GM11168 (cell line): Measurements from ENCODE around the gene C1orf141.

Experiments used
- in situ Hi-C: fragments of 300-500 bp; cut with MboI; formaldehyde crosslinking; loops from one replicate; pipeline ENCODE4 v1.12.0; 2022; ENCODE audit warnings: low sequenced_read_pairs; ENCODE audit not compliant: unreplicated experiment

The C1orf141 gene

GRCh38 chr1:67144696-67145095 is 9.9 kb upstream of the C1orf141 start:
- in situ Hi-C loops, result loop anchor here (10.0 to 25.0 kb wide), 2 partner anchors 140 to 382 kb away; partner anchors contain the start of gene DYNLT5

GRCh38 chr1:67143966-67144365 is 9.2 kb upstream of the C1orf141 start:
- in situ Hi-C loops, result loop anchor here (10.0 to 25.0 kb wide), 2 partner anchors 139 to 382 kb away; partner anchors contain the start of gene DYNLT5

GRCh38 chr1:67142931-67143330 is 8.2 kb upstream of the C1orf141 start:
- in situ Hi-C loops, result loop anchor here (10.0 to 25.0 kb wide), 2 partner anchors 138 to 381 kb away; partner anchors contain the start of gene DYNLT5

GRCh38 chr1:67141832-67142231 is 7.1 kb upstream of the C1orf141 start:
- in situ Hi-C loops, result loop anchor here (10.0 to 25.0 kb wide), 2 partner anchors 137 to 380 kb away; partner anchors contain the start of gene DYNLT5

GRCh38 chr1:67140460-67140859 is 5.7 kb upstream of the C1orf141 start:
- in situ Hi-C loops, result loop anchor here (10.0 to 25.0 kb wide), 2 partner anchors 136 to 378 kb away; partner anchors contain the start of gene DYNLT5

GRCh38 chr1:67138813-67139499 is 4.2 kb upstream of the C1orf141 start:
- in situ Hi-C loops, result loop anchor here (25.0 kb wide), 1 partner anchor 377 kb away; the partner anchor contains the start of gene DYNLT5

GRCh38 chr1:67137307-67137753 is 2.6 kb upstream of the C1orf141 start:
- in situ Hi-C loops, result loop anchor here (25.0 kb wide), 1 partner anchor 375 kb away; the partner anchor contains the start of gene DYNLT5

GRCh38 chr1:67135354-67135753 is 584 bp upstream of the C1orf141 start:
- in situ Hi-C loops, result loop anchor here (25.0 kb wide), 1 partner anchor 373 kb away; the partner anchor contains the start of gene DYNLT5

GRCh38 chr1:67133177-67133576 is 1.6 kb downstream of the C1orf141 start:
- in situ Hi-C loops, result loop anchor here (25.0 kb wide), 1 partner anchor 371 kb away; the partner anchor contains the start of gene DYNLT5

GRCh38 chr1:67130673-67131072 is 4.1 kb downstream of the C1orf141 start:
- in situ Hi-C loops, result loop anchor here (25.0 kb wide), 1 partner anchor 368 kb away; the partner anchor contains the start of gene DYNLT5

GRCh38 chr1:67126974-67127373 is 7.8 kb downstream of the C1orf141 start:
- in situ Hi-C loops, result loop anchor here (25.0 kb wide), 1 partner anchor 365 kb away; the partner anchor contains the start of gene DYNLT5

- in situ Hi-C loops, result loop anchor here (25.0 kb wide), 1 partner anchor 364 kb away; the partner anchor contains the start of gene DYNLT5
Observed at GRCh38 chr1:67126111-67126746, 8.5 kb downstream of the C1orf141 start.

- in situ Hi-C loops, result no loop called here
Observed at GRCh38 chr1:67124455-67124854, 10.3 kb downstream of the C1orf141 start.

GRCh38 chr1:67120855-67121619 is 13.7 kb downstream of the C1orf141 start:
- in situ Hi-C loops, result no loop called here

- in situ Hi-C loops, result no loop called here
Observed at GRCh38 chr1:67118646-67119045, 16.1 kb downstream of the C1orf141 start.

- in situ Hi-C loops, result no loop called here
Observed at GRCh38 chr1:67118191-67118590, 16.6 kb downstream of the C1orf141 start.

- in situ Hi-C loops, result no loop called here
Observed at GRCh38 chr1:67114162-67114561, 20.6 kb downstream of the C1orf141 start.

GRCh38 chr1:67110352-67110751 is 24.4 kb downstream of the C1orf141 start:
- in situ Hi-C loops, result no loop called here

GRCh38 chr1:67105508-67105907 is 29.3 kb downstream of the C1orf141 start:
- in situ Hi-C loops, result no loop called here

- in situ Hi-C loops, result no loop called here
Observed at GRCh38 chr1:67103548-67103947, 31.2 kb downstream of the C1orf141 start.
